Pancreas (tissue), 10 donors: ENCODE data around the gene SLC9A5. TPM values are rescaled to one million over a fixed set of nuclear protein-coding genes. Genes with fewer than 3 reads are reported as not detected.

Source experiments
- ATAC-seq, 4 donors: fragments of 200-7000 bp; cut with Tn5 transposase; one replicate each; pipeline versions ENCODE4 v1.8.0 to v1.9.1; 2020; ENCODE audit warnings: mild to moderate bottlenecking in 4 of 4, moderate library complexity in 4 of 4
- DNase-seq, 6 donors: peaks; one replicate each; pipeline ENCODE4 v3.0.0-alpha.2; 2020
- FAIRE-seq: peaks from 2 replicates; lab custom pipeline; 2012; peaks lifted over from hg19 to GRCh38; lab: Jason Lieb, UNC
- H3K27ac ChIP-seq, 4 donors: fragments of 200-600 bp; sonication (generic); 1 replicate in 3 of 4; 2 replicates in 1 of 4; pipeline versions ENCODE4 v1.5.0 to v1.8.0; 2020
- H3K27me3 ChIP-seq, 4 donors: fragments of 200-600 bp; one replicate each; pipeline ENCODE4 v1.8.0; 2021
- H3K36me3 ChIP-seq, 3 donors: fragments of 200-600 bp; sonication (generic) in 1 of 3; one replicate each; pipeline versions ENCODE4 v1.5.0 to v1.8.0; 2020 to 2021
- H3K4me1 ChIP-seq, 3 donors: fragments of 200-600 bp; one replicate each; pipeline ENCODE4 v1.8.0; 2021
- H3K4me3 ChIP-seq, 4 donors: fragments of 200-600 bp; sonication (generic) in 2 of 4; one replicate each; pipeline versions ENCODE4 v1.5.0 to v1.8.0; 2020 to 2021
- H3K9me3 ChIP-seq, 4 donors: fragments of 200-600 bp; one replicate each; pipeline ENCODE4 v1.8.0; 2021
- CTCF ChIP-seq, 4 donors: fragments of 200-600 bp; sonication (generic) in 3 of 4; IDR thresholded peaks; one replicate each; pipeline versions ENCODE4 v1.5.0 to v1.8.0; 2021; ENCODE audit warnings: antibody characterized with exemption in 4 of 4
- WGBS, 2 donors: extraction: QIAGEN DNeasy Blood & Tissue Kit; methylation state at CpG; one replicate each; pipeline ENCODE4 v1.1.7; 2013; 5-methylcytosine and 5-hydroxymethylcytosine counted together
- intact Hi-C, 3 donors: fragments of 100-400 bp; cut with DNase I; formaldehyde crosslinking; loops; one replicate each; pipeline versions ENCODE4 v1.11.1 to v1.14.2; 2022
- polyA plus RNA-seq, 2 donors: library from polyadenylated mRNA; stranded (reverse); fragments of 200-250 nt; gene quantifications; one replicate each; pipeline ENCODE4 v1.2.3, GENCODE V29; 2013
- total RNA-seq, 6 donors: library from RNA; stranded (reverse); fragmentation: NEBNext Ultra II Directional in 4 of 6; extraction: Animal tissue kit (Norgen Biotek cat#: 25700) in 4 of 6; gene quantifications; one replicate each; pipeline versions ENCODE4 v1.2.1 to v1.2.4, GENCODE V29; 2021 to 2023
- donor health status: healthy with polysubstance abuse.
- donor health status: DM: no; HTN: no; CAD: no; lungs with moderate emphysema.
- donor health status: DM: no; HTN: no; CAD: no.
- donor health status: control.
- donor health status: control.
- donor health status: Bipolar disorder and iron deficiency.
- donor health status: DM: yes; HTN: yes; CAD: no.
- donor health status: DM: no; HTN: no; CAD: no.
- donor health status: DM: no; HTN: no; CAD: no.
- donor health status: DM: yes; HTN: yes; CAD: no.

Gene SLC9A5
- total and polyA plus RNA-seq, 8 donors = 0.22 to 1.5 (median 0.56) TPM

- ATAC-seq (no peak), DNase-seq (peak in 2 of 6 donors; percentile 17 to 55), FAIRE-seq (no peak)
- no peak overlapping the region for H3K27ac ChIP-seq
- WGBS, 2 donors = 92 to 93% methylated on average over 9 to 10 of the region's 10 CpGs
- H3K36me3 ChIP-seq = peaks cover 0 to 40% (median 25%) of the 10 kb centered on the region in 3 donors
- no peaks in the 10 kb centered on the region for H3K4me1 ChIP-seq
- intact Hi-C loops = no loop called here
- H3K9me3 ChIP-seq = no peaks in the 10 kb centered on the region
- no peak for TF ChIP-seq CTCF (IDR thresholded peaks at IDR 0.05)
- no peaks in the 10 kb centered on the region for H3K27me3 ChIP-seq
- H3K4me3 ChIP-seq = no peak overlapping the region
Observed at GRCh38 chr16:67234180-67234597, 14.6 kb upstream of the SLC9A5 start.

GRCh38 chr16:67235816-67236562, 12.8 kb upstream of the SLC9A5 start:
- FAIRE-seq (no peak), DNase-seq (peak in 1 of 6 donors; percentile 43), ATAC-seq (no peak)
- intact Hi-C loops = no loop called here
- no peak overlapping the region for H3K4me3 ChIP-seq
- H3K27ac ChIP-seq = no peak overlapping the region
- TF ChIP-seq CTCF (IDR thresholded peaks at IDR 0.05) = no peak
- H3K36me3 ChIP-seq = peaks cover 0 to 22% (median 11%) of the 10 kb centered on the region in 3 donors
- peaks cover 0 to 6% (median under 1%) of the 10 kb centered on the region in 3 donors for H3K4me1 ChIP-seq
- no peaks in the 10 kb centered on the region for H3K27me3 ChIP-seq
- no peaks in the 10 kb centered on the region for H3K9me3 ChIP-seq
- WGBS, 2 donors = 92 to 93% methylated on average over 17 of the region's 17 CpGs

- Histone ChIP-seq H3K9me3 (no peaks in the 10 kb centered on the region), H3K27me3 (no peaks in the 10 kb centered on the region), H3K36me3 (peaks cover 0 to 20% (median 7%) of the 10 kb centered on the region in 3 donors), H3K4me3 (no peak overlapping the region), H3K27ac (no peak overlapping the region), H3K4me1 (peaks cover 0 to 12% (median 3%) of the 10 kb centered on the region in 3 donors)
- peak in 2 of 4 donors; percentile 25 to 49 for ATAC-seq
- no peak for FAIRE-seq
- peak in 2 of 6 donors; percentile 59 to 78 for DNase-seq
- intact Hi-C loops = no loop called here
- TF ChIP-seq CTCF (IDR thresholded peaks at IDR 0.05) = no peak
- 86 to 90% methylated on average over 43 to 50 of the region's 50 CpGs for WGBS, 2 donors
Observed at GRCh38 chr16:67236563-67237395, 12.0 kb upstream of the SLC9A5 start.

GRCh38 chr16:67237396-67238277, 11.1 kb upstream of the SLC9A5 start:
- 84 to 85% methylated on average over 16 of the region's 16 CpGs for WGBS, 2 donors
- intact Hi-C loops = no loop called here
- DNase-seq (peak in 2 of 6 donors; percentile 13 to 43), ATAC-seq (no peak), FAIRE-seq (no peak)
- Histone ChIP-seq H3K27me3 (no peaks in the 10 kb centered on the region), H3K4me3 (no peak overlapping the region), H3K36me3 (peaks cover 0 to 20% (median 6%) of the 10 kb centered on the region in 3 donors), H3K9me3 (no peaks in the 10 kb centered on the region), H3K4me1 (peaks cover 0 to 12% (median 3%) of the 10 kb centered on the region in 3 donors), H3K27ac (no peak overlapping the region)
- TF ChIP-seq CTCF (IDR thresholded peaks at IDR 0.05) = no peak
